ENCODE results near the gene RARA.
"Not testable (repeated sequence)": the region's sequence is repeated elsewhere in the genome, so short reads cannot be mapped to it uniquely, and the experiment has no call there.

Gene RARA

GRCh38 chr17:40382251-40382650, 73.3 kb downstream of the RARA start:
- no peak for DNase-seq

- DNase-seq, result not testable (repeated sequence)
These were observed 77.6 kb downstream of the RARA start for GRCh38 chr17:40386555-40386954.

- DNase-seq, result peak; percentile 63
These were observed 90.2 kb downstream of the RARA start for GRCh38 chr17:40399185-40399584.

GRCh38 chr17:40402668-40403067, 93.7 kb downstream of the RARA start:
- no peak for DNase-seq

GRCh38 chr17:40404003-40404402, 95.0 kb downstream of the RARA start:
- no peak for DNase-seq
